ENCODE data around the gene LDLRAD4.

The LDLRAD4 gene

DNA sequence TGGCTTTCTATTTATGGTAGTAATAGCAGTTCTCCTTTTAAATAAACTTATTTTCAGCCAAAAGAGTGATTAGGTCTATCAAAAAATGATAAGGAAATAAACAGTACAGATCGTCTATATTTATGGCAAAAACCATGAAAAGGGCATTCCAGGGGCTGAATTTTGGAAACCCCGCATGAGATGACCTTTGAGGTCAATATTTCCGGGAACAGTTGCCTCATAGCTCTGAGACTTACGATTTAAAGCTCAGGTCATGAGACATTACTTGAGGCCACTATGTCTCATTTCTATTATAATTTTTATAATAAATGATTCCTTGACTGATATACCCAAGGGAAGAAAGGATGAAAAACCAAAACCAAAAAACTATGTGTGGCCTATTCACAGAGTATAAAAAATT is 101.1 kb downstream of the LDLRAD4 start:
- no peak for DNase-seq
- peaks cover 0 to 51% (median 28%) of the 10 kb centered on the region in 4 donors for H3K4me1 ChIP-seq
- intact Hi-C loops (cut with DNase I; ENCODE audit: low total_unique reads): no loop called here

DNA sequence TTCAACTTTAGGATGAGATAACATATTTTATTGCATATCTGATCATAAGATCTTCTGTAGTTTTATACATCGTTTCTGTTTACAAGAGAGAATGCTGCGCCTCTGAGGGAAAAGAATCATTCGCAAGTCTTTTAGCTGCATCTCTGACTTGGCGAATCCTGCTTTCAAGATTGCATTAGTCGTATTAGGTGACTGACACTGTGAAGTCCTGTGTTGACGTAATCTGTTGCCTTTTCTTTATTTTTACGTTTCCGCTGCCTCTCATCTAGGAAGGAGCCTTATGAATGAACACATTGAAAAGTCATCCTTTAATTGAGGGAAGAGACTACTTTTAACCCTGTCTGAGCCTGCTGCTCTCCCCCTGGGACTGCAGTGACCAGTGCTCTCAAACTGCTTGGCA is 101.5 kb downstream of the LDLRAD4 start:
- peak overlapping the region; percentile 73 to 79 for H3K27ac ChIP-seq
- intact Hi-C loops (cut with DNase I; ENCODE audit: low total_unique reads): no loop called here
- H3K9me3 ChIP-seq: peaks cover 0 to 12% (median 11%) of the 10 kb centered on the region in 3 donors
- H3K36me3 ChIP-seq: no peaks in the 10 kb centered on the region
- peaks cover 0 to 51% (median 28%) of the 10 kb centered on the region in 4 donors for H3K4me1 ChIP-seq
- DNase-seq: no peak
- H3K27me3 ChIP-seq: no peaks in the 10 kb centered on the region
- TF ChIP-seq, protein P1, sequence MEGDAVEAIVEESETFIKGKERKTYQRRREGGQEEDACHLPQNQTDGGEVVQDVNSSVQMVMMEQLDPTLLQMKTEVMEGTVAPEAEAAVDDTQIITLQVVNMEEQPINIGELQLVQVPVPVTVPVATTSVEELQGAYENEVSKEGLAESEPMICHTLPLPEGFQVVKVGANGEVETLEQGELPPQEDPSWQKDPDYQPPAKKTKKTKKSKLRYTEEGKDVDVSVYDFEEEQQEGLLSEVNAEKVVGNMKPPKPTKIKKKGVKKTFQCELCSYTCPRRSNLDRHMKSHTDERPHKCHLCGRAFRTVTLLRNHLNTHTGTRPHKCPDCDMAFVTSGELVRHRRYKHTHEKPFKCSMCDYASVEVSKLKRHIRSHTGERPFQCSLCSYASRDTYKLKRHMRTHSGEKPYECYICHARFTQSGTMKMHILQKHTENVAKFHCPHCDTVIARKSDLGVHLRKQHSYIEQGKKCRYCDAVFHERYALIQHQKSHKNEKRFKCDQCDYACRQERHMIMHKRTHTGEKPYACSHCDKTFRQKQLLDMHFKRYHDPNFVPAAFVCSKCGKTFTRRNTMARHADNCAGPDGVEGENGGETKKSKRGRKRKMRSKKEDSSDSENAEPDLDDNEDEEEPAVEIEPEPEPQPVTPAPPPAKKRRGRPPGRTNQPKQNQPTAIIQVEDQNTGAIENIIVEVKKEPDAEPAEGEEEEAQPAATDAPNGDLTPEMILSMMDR (IDR thresholded peaks at IDR 0.05): no peak
- H3K4me3 ChIP-seq: no peak overlapping the region

More for the DNA sequence above, 101.1 kb downstream of the LDLRAD4 start:
- Histone ChIP-seq H3K36me3 (peaks cover 0 to 3% (median 0%) of the 10 kb centered on the region in 3 donors), H3K27me3 (no peaks in the 10 kb centered on the region), H3K4me3 (no peak overlapping the region), H3K9me3 (peaks cover 0 to 12% (median 11%) of the 10 kb centered on the region in 3 donors), H3K27ac (peak overlapping the region; percentile 73 to 79)
- TF ChIP-seq, protein P1 (IDR thresholded peaks at IDR 0.05): no peak

GRCh38 chr18:13320891-13321425 is 102.4 kb downstream of the LDLRAD4 start:
- peak overlapping the region; percentile 73 to 79 for H3K27ac ChIP-seq
- no peak overlapping the region for H3K4me3 ChIP-seq
- TF ChIP-seq, protein P1 (IDR thresholded peaks at IDR 0.05): no peak
- intact Hi-C loops (cut with DNase I; ENCODE audit: low total_unique reads): no loop called here
- DNase-seq: no peak
- no peaks in the 10 kb centered on the region for H3K27me3 ChIP-seq
- peaks cover 0 to 51% (median 28%) of the 10 kb centered on the region in 4 donors for H3K4me1 ChIP-seq
- H3K9me3 ChIP-seq: peaks cover 0 to 7% (median 6%) of the 10 kb centered on the region in 3 donors
- no peaks in the 10 kb centered on the region for H3K36me3 ChIP-seq

DNA sequence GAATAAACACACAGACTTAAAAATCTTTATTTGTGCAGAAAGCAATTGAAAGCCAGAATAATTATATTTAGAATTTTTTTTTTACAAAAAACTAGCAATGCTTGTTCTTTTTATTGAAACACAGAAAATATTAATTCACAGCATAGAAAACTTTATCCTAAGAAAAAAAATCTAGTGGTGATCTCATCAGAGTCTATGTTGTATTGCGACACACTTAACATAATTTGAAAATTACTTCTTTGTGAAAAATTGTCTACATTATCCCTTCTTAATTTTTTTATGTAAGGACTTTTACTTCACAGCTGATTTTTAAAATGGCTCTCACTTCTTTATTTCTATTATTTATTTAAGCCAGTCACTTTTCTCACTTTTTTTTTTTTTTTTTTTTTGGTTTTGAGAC is 103.4 kb downstream of the LDLRAD4 start:
- Histone ChIP-seq H3K27me3 (no peaks in the 10 kb centered on the region), H3K36me3 (no peaks in the 10 kb centered on the region), H3K9me3 (no peaks in the 10 kb centered on the region), H3K4me1 (peaks cover 0 to 51% (median 28%) of the 10 kb centered on the region in 4 donors), H3K4me3 (no peak overlapping the region), H3K27ac (no peak overlapping the region)
- TF ChIP-seq, protein P1 (IDR thresholded peaks at IDR 0.05): no peak
- DNase-seq: no peak
- intact Hi-C loops (cut with DNase I; ENCODE audit: low total_unique reads): no loop called here

GRCh38 chr18:13323186-13323585 is 104.6 kb downstream of the LDLRAD4 start:
- no peak for DNase-seq

More at GRCh38 chr18:13323186-13323585, 104.6 kb downstream of the LDLRAD4 start:
- Histone ChIP-seq H3K27me3 (no peaks in the 10 kb centered on the region), H3K36me3 (no peaks in the 10 kb centered on the region), H3K9me3 (no peaks in the 10 kb centered on the region), H3K27ac (peak overlapping the region; percentile 45 to 47), H3K4me1 (peaks cover 0 to 50% (median 28%) of the 10 kb centered on the region in 4 donors), H3K4me3 (no peak overlapping the region)
- TF ChIP-seq, protein P1 (IDR thresholded peaks at IDR 0.05): no peak
- intact Hi-C loops (cut with DNase I; ENCODE audit: low total_unique reads): no loop called here

Measured in tibial artery (tissue), 4 donors.